Natural killer cell (primary cell): ENCODE results near the gene SFSWAP. TPM values are rescaled to one million over a fixed set of nuclear protein-coding genes. Genes with fewer than 3 reads are reported as not detected.

Experiments
- ATAC-seq, 3 donors: fragments of 150-1000 bp in 2 of 3; fragments of 200-7000 bp in 1 of 3; cut with Tn5 transposase; 1 replicate in 1 of 3; 2 replicates in 2 of 3; pipeline ENCODE4 v1.10.0; 2021; ENCODE audit warnings: mild to moderate bottlenecking in 2 of 3, moderate library complexity in 2 of 3
- DNase-seq, 2 donors: peaks; one replicate each; pipeline versions ENCODE4 v3.0.0 to v3.0.0-alpha.2; 2013 to 2021; ENCODE audit warnings: mixed read lengths in 1 of 2
- H3K27ac ChIP-seq: one replicate; pipeline ENCODE4 v1.5.1; 2013; ENCODE audit warnings: mild to moderate bottlenecking, low read length
- H3K27me3 ChIP-seq: one replicate; pipeline ENCODE4 v1.6.1; 2013; ENCODE audit warnings: low read length; ENCODE audit not compliant: control insufficient read depth, insufficient read depth
- H3K36me3 ChIP-seq: one replicate; pipeline ENCODE4 v1.6.1; 2013; ENCODE audit warnings: low read length; ENCODE audit not compliant: control insufficient read depth, insufficient read depth
- H3K4me1 ChIP-seq: one replicate; pipeline ENCODE4 v1.6.1; 2013; ENCODE audit warnings: low read length; ENCODE audit not compliant: control insufficient read depth, insufficient read depth
- H3K4me3 ChIP-seq: one replicate; pipeline ENCODE4 v1.5.1; 2013; ENCODE audit warnings: low read length
- H3K9me3 ChIP-seq: one replicate; pipeline ENCODE4 v1.6.1; 2013; ENCODE audit warnings: low read length; ENCODE audit not compliant: control insufficient read depth, insufficient read depth
- H3K27ac Mint-ChIP-seq, 2 donors: one replicate each; pipeline ENCODE4 v1.8.0; 2022; ENCODE audit warnings: mild to moderate bottlenecking in 2 of 2, mixed read lengths in 2 of 2, moderate library complexity in 1 of 2
- H3K27me3 Mint-ChIP-seq, 2 donors: one replicate each; pipeline ENCODE4 v1.8.0; 2022; ENCODE audit warnings: low read depth in 2 of 2, mixed read lengths in 2 of 2
- H3K36me3 Mint-ChIP-seq: one replicate; pipeline ENCODE4 v1.8.0; 2022; ENCODE audit warnings: mixed read lengths
- H3K4me1 Mint-ChIP-seq, 2 donors: one replicate each; pipeline ENCODE4 v1.8.0; 2022; ENCODE audit warnings: mixed read lengths in 2 of 2
- H3K4me3 Mint-ChIP-seq: one replicate; pipeline ENCODE4 v1.8.0; 2022; ENCODE audit warnings: mild to moderate bottlenecking, moderate library complexity, mixed read lengths
- H3K9me3 Mint-ChIP-seq, 2 donors: one replicate each; pipeline ENCODE4 v1.8.0; 2022; ENCODE audit warnings: mixed read lengths in 2 of 2
- CTCF ChIP-seq: fragments of 200-600 bp; IDR thresholded peaks from one replicate; pipeline ENCODE4 v1.8.0; 2022; ENCODE audit warnings: antibody characterized with exemption
- WGBS: methylation state at CpG from one replicate; pipeline ENCODE4 v1.1.7; 2013; ENCODE audit warnings: missing lambda C conversion rate; ENCODE audit not compliant: insufficient coverage; 5-methylcytosine and 5-hydroxymethylcytosine counted together
- intact Hi-C: fragments of 100-400 bp; cut with micrococcal nuclease; formaldehyde crosslinking; loops from one replicate; pipeline ENCODE4 v1.14.2; 2022
- total RNA-seq, 4 donors: library from RNA; stranded (reverse); fragments of 120-200 nt in 1 of 4; gene quantifications; one replicate each; pipeline versions ENCODE4 v1.2.3 to v1.2.4, GENCODE V29; 2013 to 2022

The SFSWAP gene
- total RNA-seq, 3 donors from 2014 or later (not counting 1 experiment from before 2014, with no cell fraction given), result 99.1 to 109 (median 102) TPM

- H3K27ac ChIP-seq, result no peak overlapping the region
- whole genome bisulfite sequencing, result no CpG with 5 or more reads among the region's 2 CpGs
- no peaks in the 10 kb centered on the region for H3K27me3 ChIP-seq
- H3K27ac Mint-ChIP-seq, result no peak overlapping the region
- H3K9me3 Mint-ChIP-seq, result no peaks in the 10 kb centered on the region
- H3K4me3 ChIP-seq, result no peak overlapping the region
- DNase-seq (no peak), ATAC-seq (no peak)
- no peaks in the 10 kb centered on the region for H3K27me3 Mint-ChIP-seq
- intact Hi-C loops, result no loop called here
- H3K36me3 ChIP-seq, result peaks cover 62% of the 10 kb centered on the region
- H3K4me1 Mint-ChIP-seq, result peaks cover 0 to 7% of the 10 kb centered on the region in 2 donors
- TF ChIP-seq CTCF, result no peak
- no peak overlapping the region for H3K4me3 Mint-ChIP-seq
- peaks cover 17% of the 10 kb centered on the region for H3K36me3 Mint-ChIP-seq
- H3K9me3 ChIP-seq, result no peaks in the 10 kb centered on the region
- H3K4me1 ChIP-seq, result no peaks in the 10 kb centered on the region
Measured at GRCh38 chr12:131782061-131782460, 71.2 kb downstream of the SFSWAP start.

GRCh38 chr12:131783915-131784541, 73.1 kb downstream of the SFSWAP start:
- H3K27ac ChIP-seq, result no peak overlapping the region
- intact Hi-C loops, result no loop called here
- Mint-ChIP-seq H3K4me3 (no peak overlapping the region), H3K9me3 (no peaks in the 10 kb centered on the region), H3K27me3 (no peaks in the 10 kb centered on the region), H3K27ac (no peak overlapping the region), H3K4me1 (peaks cover 0 to 7% of the 10 kb centered on the region in 2 donors), H3K36me3 (peaks cover 11% of the 10 kb centered on the region)
- H3K36me3 ChIP-seq, result peaks cover 65% of the 10 kb centered on the region
- H3K27me3 ChIP-seq, result no peaks in the 10 kb centered on the region
- H3K4me1 ChIP-seq, result no peaks in the 10 kb centered on the region
- no peak for TF ChIP-seq CTCF
- no peak overlapping the region for H3K4me3 ChIP-seq
- WGBS, result 55% methylated on average over 10 of the region's 10 CpGs
- ATAC-seq (no peak), DNase-seq (no peak)
- no peaks in the 10 kb centered on the region for H3K9me3 ChIP-seq

- 96% methylated on average over 30 of the region's 30 CpGs for WGBS
- no peak for ATAC-seq
- DNase-seq, result no peak
- Mint-ChIP-seq H3K27ac (no peak overlapping the region), H3K27me3 (no peaks in the 10 kb centered on the region), H3K9me3 (no peaks in the 10 kb centered on the region), H3K36me3 (peaks cover 11% of the 10 kb centered on the region), H3K4me1 (peaks cover 0 to 7% of the 10 kb centered on the region in 2 donors), H3K4me3 (no peak overlapping the region)
- Histone ChIP-seq H3K27me3 (no peaks in the 10 kb centered on the region), H3K36me3 (peaks cover 64% of the 10 kb centered on the region), H3K4me3 (no peak overlapping the region), H3K4me1 (no peaks in the 10 kb centered on the region), H3K27ac (no peak overlapping the region), H3K9me3 (no peaks in the 10 kb centered on the region)
- intact Hi-C loops, result no loop called here
- no peak for TF ChIP-seq CTCF
Measured at GRCh38 chr12:131784909-131785762, 74.2 kb downstream of the SFSWAP start.
